DOHH2 (cell line): ENCODE data around the gene CYP46A1.

Source experiments
- H3F3A ChIP-seq: fragments of 200-600 bp; sonication (generic), shearing (Covaris generic); 2 replicates; pipeline ENCODE4 v1.6.0; 2016; ENCODE audit warnings: antibody characterized with exemption, mild to moderate bottlenecking; ENCODE audit not compliant: control insufficient read depth, insufficient read depth
- H3K27ac ChIP-seq: fragments of 200-600 bp; sonication (generic); 2 replicates; pipeline ENCODE4 v1.5.1; 2014; ENCODE audit warnings: low read depth, mild to moderate bottlenecking, low read length, moderate library complexity
- H3K27me3 ChIP-seq: fragments of 200-600 bp; sonication (generic); 2 replicates; pipeline ENCODE4 v1.6.1; 2014; ENCODE audit warnings: mild to moderate bottlenecking, low read length, mixed read lengths; ENCODE audit not compliant: control insufficient read depth
- H3K36me3 ChIP-seq: fragments of 200-600 bp; sonication (generic); 2 replicates; pipeline ENCODE4 v1.6.1; 2014; ENCODE audit warnings: mild to moderate bottlenecking, low read length, moderate library complexity, mixed read lengths; ENCODE audit not compliant: control insufficient read depth
- H3K4me1 ChIP-seq: fragments of 200-600 bp; sonication (generic); 2 replicates; pipeline ENCODE4 v1.6.1; 2014; ENCODE audit warnings: mild to moderate bottlenecking, low read length, mixed read lengths; ENCODE audit not compliant: control insufficient read depth
- H3K4me2 ChIP-seq: fragments of 200-600 bp; sonication (generic); 2 replicates; pipeline ENCODE4 v1.6.0; 2014; ENCODE audit warnings: mild to moderate bottlenecking, low read length, moderate library complexity
- H3K4me3 ChIP-seq: fragments of 200-600 bp; sonication (generic); 2 replicates; pipeline ENCODE4 v1.5.1; 2014; ENCODE audit warnings: mild to moderate bottlenecking, low read length, mixed read lengths
- H3K79me2 ChIP-seq: fragments of 200-600 bp; sonication (generic); 2 replicates; pipeline ENCODE4 v1.6.1; 2014; ENCODE audit warnings: mild to moderate bottlenecking, low read length, mixed read lengths; ENCODE audit not compliant: control insufficient read depth
- H3K9me2 ChIP-seq: fragments of 200-600 bp; sonication (generic); replicated peaks from 2 replicates; pipeline ENCODE4 v1.6.1; 2014; ENCODE audit warnings: mild to moderate bottlenecking, low read length, mixed read lengths; ENCODE audit not compliant: control insufficient read depth
- H3K9me3 ChIP-seq: fragments of 200-600 bp; sonication (generic); 2 replicates; pipeline ENCODE4 v1.6.1; 2014; ENCODE audit warnings: antibody characterized with exemption, low read length, mixed read lengths; ENCODE audit not compliant: control insufficient read depth, insufficient read depth
- H4K20me1 ChIP-seq: fragments of 200-600 bp; sonication (generic); 2 replicates; pipeline ENCODE4 v1.6.0; 2014; ENCODE audit warnings: low read depth, mild to moderate bottlenecking, antibody characterized with exemption, low read length, moderate library complexity; ENCODE audit not compliant: control insufficient read depth, insufficient read depth
- EZH2phosphoT487 ChIP-seq: fragments of 200-600 bp; sonication (generic); IDR thresholded peaks from 2 replicates; pipeline ENCODE4 v1.6.1; 2017; ENCODE audit warnings: borderline replicate concordance, mild to moderate bottlenecking, antibody characterized with exemption, low read length, moderate library complexity, mixed read lengths
- TF ChIP-seq, protein P1 (sequence below): fragments of 200-600 bp; sonication (generic); IDR thresholded peaks from one replicate; pipeline ENCODE4 v1.5.1; 2014; ENCODE audit warnings: antibody characterized with exemption, mild to moderate bottlenecking, low read depth, low read length; ENCODE audit not compliant: poor library complexity, severe bottlenecking

Gene CYP46A1

DNA sequence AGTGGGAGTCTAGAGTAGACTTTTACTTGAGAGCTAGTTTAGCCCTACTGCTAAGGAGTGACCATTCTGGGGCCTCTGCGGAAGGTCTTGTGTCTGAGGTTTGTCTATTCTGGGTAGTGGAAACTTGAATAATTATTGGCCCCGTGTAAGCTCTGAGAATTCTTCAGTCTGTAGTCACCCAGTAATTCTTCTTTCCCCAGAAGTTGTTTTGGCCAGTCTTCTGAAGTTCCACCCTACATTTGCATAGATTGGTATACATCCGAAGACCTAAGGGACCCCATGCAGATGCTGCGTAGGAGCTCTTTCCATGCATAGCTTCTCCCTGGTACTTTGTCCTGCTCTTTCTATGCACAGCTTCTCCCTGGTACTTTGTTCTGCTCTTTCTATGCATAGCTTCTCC lies 12.8 kb downstream of the CYP46A1 start:
- no peak overlapping the region for H3K27ac ChIP-seq
- H3K4me3 ChIP-seq, result no peak overlapping the region
- no peaks in the 10 kb centered on the region for H3F3A ChIP-seq
- H3K27me3 ChIP-seq, result no peaks in the 10 kb centered on the region
- H4K20me1 ChIP-seq, result no peaks in the 10 kb centered on the region
- no peaks in the 10 kb centered on the region for H3K4me1 ChIP-seq
- no peak for TF ChIP-seq EZH2phosphoT487
- TF ChIP-seq, protein P1, sequence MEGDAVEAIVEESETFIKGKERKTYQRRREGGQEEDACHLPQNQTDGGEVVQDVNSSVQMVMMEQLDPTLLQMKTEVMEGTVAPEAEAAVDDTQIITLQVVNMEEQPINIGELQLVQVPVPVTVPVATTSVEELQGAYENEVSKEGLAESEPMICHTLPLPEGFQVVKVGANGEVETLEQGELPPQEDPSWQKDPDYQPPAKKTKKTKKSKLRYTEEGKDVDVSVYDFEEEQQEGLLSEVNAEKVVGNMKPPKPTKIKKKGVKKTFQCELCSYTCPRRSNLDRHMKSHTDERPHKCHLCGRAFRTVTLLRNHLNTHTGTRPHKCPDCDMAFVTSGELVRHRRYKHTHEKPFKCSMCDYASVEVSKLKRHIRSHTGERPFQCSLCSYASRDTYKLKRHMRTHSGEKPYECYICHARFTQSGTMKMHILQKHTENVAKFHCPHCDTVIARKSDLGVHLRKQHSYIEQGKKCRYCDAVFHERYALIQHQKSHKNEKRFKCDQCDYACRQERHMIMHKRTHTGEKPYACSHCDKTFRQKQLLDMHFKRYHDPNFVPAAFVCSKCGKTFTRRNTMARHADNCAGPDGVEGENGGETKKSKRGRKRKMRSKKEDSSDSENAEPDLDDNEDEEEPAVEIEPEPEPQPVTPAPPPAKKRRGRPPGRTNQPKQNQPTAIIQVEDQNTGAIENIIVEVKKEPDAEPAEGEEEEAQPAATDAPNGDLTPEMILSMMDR, result no peak
- H3K9me3 ChIP-seq, result no peaks in the 10 kb centered on the region
- no peaks in the 10 kb centered on the region for H3K79me2 ChIP-seq
- H3K36me3 ChIP-seq, result no peaks in the 10 kb centered on the region
- H3K4me2 ChIP-seq, result no peak overlapping the region
- H3K9me2 ChIP-seq, result no peaks in the 10 kb centered on the region

DNA sequence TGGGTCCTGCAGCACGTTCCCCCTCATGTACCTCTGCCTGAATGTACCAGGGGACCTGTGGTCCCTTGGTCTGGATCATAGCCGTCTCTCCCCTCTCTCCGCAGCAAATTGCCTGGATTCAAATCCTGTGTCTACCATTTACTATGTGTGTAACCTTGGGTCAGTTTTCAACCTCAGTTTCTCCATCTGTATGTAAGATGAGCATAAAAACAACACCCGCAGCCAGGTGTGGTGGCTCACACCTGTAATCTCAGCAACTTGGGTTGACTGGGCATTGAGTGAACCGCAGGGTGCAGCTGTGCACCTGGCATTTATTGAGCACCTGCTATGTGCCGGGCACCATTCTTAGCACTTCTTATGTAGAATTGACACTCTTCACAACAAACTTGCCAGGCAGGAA lies 14.1 kb downstream of the CYP46A1 start:
- H3K27me3 ChIP-seq, result no peaks in the 10 kb centered on the region
- H3K4me1 ChIP-seq, result no peaks in the 10 kb centered on the region
- no peaks in the 10 kb centered on the region for H3K36me3 ChIP-seq
- no peak overlapping the region for H3K4me3 ChIP-seq
- no peak overlapping the region for H3K4me2 ChIP-seq
- H3F3A ChIP-seq, result no peaks in the 10 kb centered on the region
- no peak overlapping the region for H3K27ac ChIP-seq
- no peaks in the 10 kb centered on the region for H4K20me1 ChIP-seq
- H3K79me2 ChIP-seq, result no peaks in the 10 kb centered on the region
- TF ChIP-seq EZH2phosphoT487, result no peak
- TF ChIP-seq, protein P1, result no peak
- no peaks in the 10 kb centered on the region for H3K9me2 ChIP-seq
- peaks cover 5% of the 10 kb centered on the region for H3K9me3 ChIP-seq

DNA sequence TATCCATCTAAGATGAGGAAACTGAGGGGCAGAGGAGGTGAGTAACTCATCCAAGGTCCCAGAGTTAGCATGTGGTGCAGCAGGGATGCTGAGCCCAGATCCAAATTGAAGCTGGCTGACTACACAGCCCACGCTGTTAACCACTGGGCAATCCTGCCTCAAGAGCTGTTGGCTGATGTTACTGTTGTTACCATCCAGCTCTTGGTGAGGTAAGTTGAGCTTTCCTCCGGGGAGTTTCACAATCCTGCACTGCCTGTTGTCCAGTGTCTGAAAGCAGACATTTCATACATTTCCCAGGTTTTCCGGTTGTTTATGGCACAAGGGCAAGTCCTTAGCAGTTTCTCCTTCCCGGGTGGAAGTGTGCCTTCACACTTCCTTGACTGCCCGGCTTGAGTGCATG lies 14.5 kb downstream of the CYP46A1 start:
- no peak overlapping the region for H3K4me3 ChIP-seq
- no peaks in the 10 kb centered on the region for H3K4me1 ChIP-seq
- H3K27ac ChIP-seq, result no peak overlapping the region
- H3K36me3 ChIP-seq, result no peaks in the 10 kb centered on the region
- peaks cover 10% of the 10 kb centered on the region for H3K9me3 ChIP-seq
- no peak for TF ChIP-seq EZH2phosphoT487
- TF ChIP-seq, protein P1, result no peak
- H3F3A ChIP-seq, result no peaks in the 10 kb centered on the region
- no peaks in the 10 kb centered on the region for H3K27me3 ChIP-seq
- no peaks in the 10 kb centered on the region for H4K20me1 ChIP-seq
- no peaks in the 10 kb centered on the region for H3K9me2 ChIP-seq
- no peaks in the 10 kb centered on the region for H3K79me2 ChIP-seq
- no peak overlapping the region for H3K4me2 ChIP-seq
